HG02840 (cell line): ENCODE measurements around the gene COX6A1.

Source experiments
- ATAC-seq: cut with Tn5 transposase; IDR thresholded peaks from one replicate; pipeline ENCODE4 v1.9.1; 2021; ENCODE audit warnings: mild to moderate bottlenecking, moderate library complexity, moderate number of reproducible peaks; ENCODE audit not compliant: unreplicated experiment, low FRiP score

The COX6A1 gene

GRCh38 chr12:120490325-120490724 lies 52.4 kb downstream of the COX6A1 start:
- no peak for ATAC-seq
